Measurements from ENCODE around the gene FIG4.
"Not testable (repeated sequence)": the region's sequence is repeated elsewhere in the genome, so short reads cannot be mapped to it uniquely, and the experiment has no call there.

FIG4 gene

DNA sequence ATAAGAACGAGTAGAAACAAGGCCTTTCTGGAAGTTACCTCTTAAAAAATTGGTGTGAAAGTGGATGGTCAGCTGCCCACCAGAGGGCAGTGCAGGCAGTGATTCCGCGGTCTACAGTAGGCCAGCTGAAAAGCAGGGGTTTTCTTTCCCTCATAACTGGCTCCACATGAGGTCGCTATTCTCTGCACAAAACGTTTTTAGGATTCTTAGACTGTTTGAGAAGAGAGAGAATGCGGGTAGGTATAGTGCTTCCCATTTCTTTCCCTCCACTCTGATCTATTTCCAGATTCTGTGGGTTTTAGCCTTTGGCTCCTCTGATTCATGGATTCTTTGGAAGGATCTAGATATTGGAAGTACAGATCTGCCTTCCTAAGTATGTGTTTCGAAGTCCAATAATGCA, 14.2 kb downstream of the FIG4 start:
- DNase-seq: peak; percentile 85

- DNase-seq: no peak
Measured at GRCh38 chr6:109706513-109706912, 15.4 kb downstream of the FIG4 start.

- DNase-seq: not testable (repeated sequence)
Measured at GRCh38 chr6:109708099-109708498, 17.0 kb downstream of the FIG4 start.

GRCh38 chr6:109713097-109713496, 22.0 kb downstream of the FIG4 start:
- DNase-seq: no peak

DNA sequence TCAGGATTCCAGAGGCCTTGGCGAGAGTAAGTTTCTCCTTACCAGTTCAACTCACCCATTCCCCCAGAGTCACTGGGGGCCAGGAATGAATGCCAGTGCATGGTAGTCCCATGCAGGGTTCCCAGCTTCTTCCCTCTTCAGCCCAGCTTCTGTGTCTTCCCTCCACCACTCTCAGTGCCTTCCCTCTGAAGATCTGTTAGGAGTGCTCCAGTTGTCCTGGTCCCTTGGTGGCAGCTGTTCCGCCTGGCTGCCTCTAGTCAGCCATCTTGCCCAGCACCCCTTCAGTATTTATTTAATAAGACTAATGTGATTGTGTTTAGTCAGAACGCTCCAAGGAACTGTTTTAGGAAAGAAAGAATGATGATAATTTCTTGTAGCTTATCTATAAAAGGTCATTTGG, 23.1 kb downstream of the FIG4 start:
- DNase-seq: peak; percentile 55

- DNase-seq: no peak
Measured at GRCh38 chr6:109714611-109715010, 23.5 kb downstream of the FIG4 start.

GRCh38 chr6:109715616-109716015, 24.5 kb downstream of the FIG4 start:
- no peak for DNase-seq

DNA sequence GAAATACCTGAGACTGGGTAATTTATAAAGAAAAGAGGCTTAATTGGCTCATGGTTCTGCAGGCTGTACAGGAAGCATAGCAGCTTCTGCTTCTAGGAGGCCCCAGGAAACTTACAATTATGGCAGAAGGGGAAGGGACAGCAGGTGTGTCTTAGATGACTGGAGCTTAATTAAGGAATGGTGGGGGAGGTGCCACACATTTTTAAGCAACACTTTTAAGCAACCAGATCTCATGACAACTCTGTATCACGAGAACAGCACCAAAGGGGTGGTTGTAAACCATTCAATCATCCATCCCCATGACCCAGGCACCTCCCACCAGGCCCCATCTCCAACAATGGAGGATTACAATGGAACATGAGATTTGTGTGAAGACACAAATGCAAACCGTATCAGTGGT, 26.9 kb downstream of the FIG4 start:
- no peak for DNase-seq

DNA sequence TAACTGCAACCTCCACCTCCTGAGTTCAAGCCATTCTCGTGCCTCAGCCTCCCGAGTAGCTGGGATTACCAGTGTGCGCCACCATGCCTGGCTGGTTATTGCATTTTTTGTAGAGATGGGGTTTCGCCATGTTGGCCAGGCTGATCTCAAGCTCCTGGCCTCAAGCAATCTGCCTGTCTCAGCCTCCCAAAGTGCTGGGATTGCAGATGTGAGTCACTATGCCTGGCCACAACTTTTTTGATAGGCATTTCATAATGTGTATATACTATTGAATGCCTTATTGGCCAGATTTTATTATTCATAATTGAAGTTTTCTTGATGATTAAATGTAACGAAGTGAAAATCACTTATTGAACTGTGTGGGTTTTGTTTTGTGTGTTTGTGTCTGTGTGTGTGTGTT, 27.9 kb downstream of the FIG4 start:
- DNase-seq: no peak

GRCh38 chr6:109720311-109720710, 29.2 kb downstream of the FIG4 start:
- DNase-seq: no peak

GRCh38 chr6:109722011-109722410, 30.9 kb downstream of the FIG4 start:
- no peak for DNase-seq

DNA sequence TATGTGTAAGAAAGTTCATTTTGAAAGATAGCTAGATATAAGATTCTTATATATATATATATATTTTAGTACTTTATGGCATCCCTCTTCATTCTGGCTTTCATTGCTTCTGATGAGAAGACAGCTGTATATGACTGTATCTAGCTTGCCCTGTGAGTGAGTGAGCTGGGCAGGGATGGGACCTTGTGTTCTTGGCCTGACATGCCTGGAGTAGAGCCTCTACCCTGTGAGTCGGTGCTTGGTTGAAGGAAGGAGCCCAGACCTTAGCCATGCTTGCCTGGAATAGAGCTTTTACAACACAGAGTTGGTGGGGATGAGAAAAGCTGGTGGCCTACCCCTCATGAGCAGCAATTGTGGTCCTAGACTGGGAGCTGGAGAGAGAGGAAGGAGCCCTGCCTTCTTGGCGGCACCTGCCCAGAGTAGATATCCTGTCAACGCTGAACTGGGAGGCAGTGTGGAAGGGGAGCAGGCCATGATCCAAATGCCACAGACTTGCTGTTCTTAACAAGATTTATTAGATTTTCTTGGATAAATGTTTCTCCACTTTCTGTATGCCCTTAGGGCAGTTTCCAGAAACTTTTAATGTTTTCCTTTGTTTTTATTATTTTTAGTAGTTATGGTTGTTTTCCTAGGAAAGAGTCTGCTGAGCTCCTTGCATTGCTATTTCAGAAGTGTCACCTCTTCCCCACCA, 31.6 kb downstream of the FIG4 start:
- DNase-seq: no peak

DNA sequence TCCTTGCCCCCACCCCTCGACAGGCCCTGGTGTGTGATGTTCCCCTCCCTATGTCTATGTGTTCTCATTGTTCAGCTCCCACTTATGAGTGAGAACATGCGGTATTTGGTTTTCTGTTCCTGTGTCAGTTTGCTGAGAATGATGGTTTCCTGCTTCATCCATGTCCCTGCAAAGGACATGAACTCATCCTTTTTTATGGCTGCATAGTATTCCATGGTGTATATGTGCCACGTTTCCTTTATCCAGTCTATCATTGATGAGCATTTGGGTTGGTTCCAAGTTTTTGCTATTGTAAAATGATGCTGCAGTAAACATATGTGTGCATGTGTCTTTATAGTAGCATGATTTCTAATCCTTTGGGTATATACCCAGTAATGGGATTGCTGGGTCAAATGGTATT, 34.2 kb downstream of the FIG4 start:
- not testable (repeated sequence) for DNase-seq

DNA sequence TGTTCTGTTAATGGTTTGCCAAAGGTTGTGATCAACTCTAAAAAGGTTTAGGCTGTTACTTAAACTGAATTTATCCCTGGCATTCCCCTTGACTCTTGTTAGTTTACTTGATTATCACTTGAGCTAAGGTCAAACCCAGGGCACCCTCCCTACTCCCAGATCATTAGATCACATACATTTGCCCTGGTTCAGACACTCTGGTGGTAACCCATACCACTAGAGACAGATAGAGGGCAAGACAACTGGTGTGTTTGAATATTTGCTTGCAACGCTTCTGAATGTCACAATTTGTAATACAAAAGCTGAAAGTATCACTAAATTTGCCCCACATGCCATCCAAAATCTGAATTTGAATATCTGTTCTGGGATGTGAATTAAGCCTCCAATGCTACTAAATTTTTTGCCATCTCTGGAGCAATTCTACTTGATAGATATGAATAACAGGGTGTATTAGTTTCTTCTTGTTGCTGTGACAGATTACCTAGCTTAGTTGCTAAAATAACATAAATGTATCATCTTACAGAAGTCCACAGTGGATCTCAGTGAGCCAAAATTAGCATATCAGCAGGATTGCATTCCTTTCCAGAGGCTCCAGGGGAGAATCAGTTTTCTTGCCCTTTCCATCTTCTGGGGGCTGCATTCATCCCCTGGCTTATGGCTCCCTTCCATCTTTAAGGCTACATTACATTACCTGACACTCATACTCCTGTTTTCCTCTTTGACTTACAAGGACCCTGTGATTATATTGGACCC, 45.4 kb downstream of the FIG4 start:
- no peak for DNase-seq

- DNase-seq: no peak
Measured at GRCh38 chr6:109738255-109738654, 47.2 kb downstream of the FIG4 start.

DNA sequence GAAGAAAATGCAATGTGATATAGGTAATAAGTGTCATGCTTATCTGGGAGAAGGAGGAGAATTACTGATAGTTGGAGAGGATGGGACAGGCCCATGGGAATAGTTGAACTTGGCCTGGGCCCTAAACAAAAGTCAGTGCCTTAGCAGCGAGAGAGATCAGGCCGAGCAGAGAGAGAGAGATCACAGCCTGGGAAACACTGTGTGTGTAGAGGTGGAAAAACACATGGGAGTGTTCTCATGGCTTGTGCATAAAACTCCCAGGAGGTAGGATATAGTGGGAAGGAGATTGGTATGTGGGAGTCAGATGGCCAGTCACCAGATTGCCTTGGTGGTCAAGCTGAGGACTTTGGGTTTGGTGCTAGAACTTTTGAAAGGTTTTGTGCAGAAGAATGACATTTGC, 47.6 kb downstream of the FIG4 start:
- no peak for DNase-seq

- no peak for DNase-seq
Measured at GRCh38 chr6:109739686-109740085, 48.6 kb downstream of the FIG4 start.

DNA sequence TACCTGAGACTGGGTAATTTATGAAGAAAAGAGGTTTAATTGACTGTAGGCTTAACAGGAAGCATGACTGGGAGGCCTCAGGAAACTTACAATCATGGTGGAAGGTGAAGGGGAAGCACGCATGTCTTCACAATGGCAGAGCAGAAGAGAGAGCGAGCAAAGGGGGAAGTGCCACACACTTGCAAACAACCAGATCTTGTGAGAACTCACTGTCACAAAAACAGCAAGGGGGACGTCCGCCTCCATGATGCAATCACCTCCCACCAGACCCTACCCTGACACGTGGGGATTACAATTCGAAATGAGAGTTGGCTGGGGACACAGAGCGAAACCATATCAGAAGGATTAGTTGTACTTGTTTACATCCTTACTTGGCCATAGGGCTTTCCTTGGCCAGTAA, 49.7 kb downstream of the FIG4 start:
- no peak for DNase-seq

GRCh38 chr6:109743739-109744138, 52.6 kb downstream of the FIG4 start:
- no peak for DNase-seq

DNA sequence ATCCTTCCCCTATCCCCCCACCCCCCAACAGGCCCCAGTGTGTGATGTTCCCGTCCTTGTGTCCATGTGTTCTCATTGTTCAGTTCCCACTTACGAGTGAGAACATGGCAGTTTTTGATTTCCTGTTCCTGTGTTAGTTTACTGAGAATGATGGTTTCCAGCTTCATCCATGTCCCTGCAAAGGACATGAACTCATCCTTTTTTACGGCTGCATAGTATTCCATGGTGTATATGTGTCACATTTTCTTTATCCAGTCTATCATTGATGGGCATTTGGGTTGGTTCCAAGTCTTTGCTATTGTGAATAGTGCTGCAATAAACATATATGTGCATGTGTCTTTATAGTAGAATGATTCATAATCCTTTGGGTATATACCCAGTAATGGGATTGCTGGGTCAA, 53.7 kb downstream of the FIG4 start:
- DNase-seq: not testable (repeated sequence)

- DNase-seq: no peak
Measured at GRCh38 chr6:109747221-109747620, 56.1 kb downstream of the FIG4 start.

DNA sequence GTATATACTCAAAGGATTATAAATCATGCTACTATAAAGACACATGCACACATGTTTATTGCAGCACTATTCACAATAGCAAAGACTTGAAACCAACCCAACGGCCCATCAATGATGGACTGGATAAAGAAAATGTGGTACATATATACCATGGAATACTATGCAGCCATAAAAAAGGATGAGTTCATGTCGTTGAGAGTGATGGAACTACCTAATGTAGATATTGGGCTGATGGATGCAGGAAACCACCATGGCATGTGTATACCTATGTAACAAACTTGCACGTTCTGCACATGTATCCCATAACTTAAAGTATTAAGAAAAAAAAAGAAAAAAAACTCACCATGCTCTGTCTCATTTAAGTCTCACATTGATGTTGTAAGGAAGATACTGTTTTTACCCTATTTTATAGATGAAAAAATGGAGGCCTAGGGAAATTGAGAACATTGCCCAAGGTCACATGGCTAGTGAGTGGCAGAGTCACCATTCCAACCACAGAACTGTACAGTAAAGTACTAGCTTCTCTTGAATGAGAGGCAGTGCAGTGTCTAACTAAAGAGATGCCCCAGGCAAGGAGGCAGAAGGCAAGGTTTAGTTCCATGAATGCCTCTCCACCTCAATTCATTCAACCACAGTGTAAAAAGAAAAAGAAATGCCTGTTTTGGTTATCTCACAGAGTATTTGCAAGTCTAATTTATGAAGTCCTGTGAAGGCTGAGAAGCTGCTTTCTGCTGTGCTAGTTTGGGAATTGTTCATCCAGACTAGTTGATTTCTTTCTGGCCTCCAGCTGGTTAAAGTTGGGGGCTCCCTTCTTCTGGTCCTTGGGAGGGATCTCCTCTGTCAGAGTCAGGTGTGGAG, 68.2 kb downstream of the FIG4 start:
- no peak for DNase-seq

- no peak for DNase-seq
Measured at GRCh38 chr6:109760208-109760607, 69.1 kb downstream of the FIG4 start.

DNA sequence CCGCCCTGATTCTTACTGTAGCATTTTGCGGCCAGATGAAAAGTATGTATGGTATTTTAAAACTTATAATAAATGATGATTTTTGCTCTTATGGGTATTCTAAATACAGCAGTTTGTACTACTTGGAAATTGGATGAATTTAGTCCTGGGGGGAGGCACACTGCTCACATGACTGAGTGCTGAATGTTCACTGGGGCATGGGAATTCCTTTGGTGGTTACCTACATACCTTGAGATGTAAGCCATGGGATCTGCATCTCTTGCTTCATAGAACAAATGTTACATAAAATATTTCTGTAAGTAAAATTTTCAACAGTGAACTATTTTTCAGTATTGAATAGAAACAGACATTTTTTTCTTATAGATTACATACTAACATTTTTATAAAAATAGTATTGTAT, 71.1 kb downstream of the FIG4 start:
- no peak for DNase-seq

Data from retina (tissue), 1 donor.